Measurements from ENCODE around the gene SYTL5.

The SYTL5 gene

GRCh38 chrX:38028300-38028699 lies 21.9 kb downstream of the SYTL5 start:
- no peak for DNase-seq

- no peak for DNase-seq
Measured at GRCh38 chrX:38036466-38036865, 30.1 kb downstream of the SYTL5 start.

GRCh38 chrX:38038501-38038900 lies 32.1 kb downstream of the SYTL5 start:
- no peak for DNase-seq

- DNase-seq: no peak
Measured at GRCh38 chrX:38041237-38041636, 34.9 kb downstream of the SYTL5 start.

- DNase-seq: no peak
Measured at GRCh38 chrX:38044701-38045100, 38.3 kb downstream of the SYTL5 start.

- no peak for DNase-seq
Measured at GRCh38 chrX:38045538-38046096, 39.3 kb downstream of the SYTL5 start.

GRCh38 chrX:38048886-38049285 lies 42.5 kb downstream of the SYTL5 start:
- DNase-seq: no peak

- DNase-seq: no peak
Measured at GRCh38 chrX:38050806-38051205, 44.5 kb downstream of the SYTL5 start.

GRCh38 chrX:38052096-38052495 lies 45.7 kb downstream of the SYTL5 start:
- no peak for DNase-seq

GRCh38 chrX:38055170-38055847 lies 49.0 kb downstream of the SYTL5 start:
- DNase-seq: no peak

- no peak for DNase-seq
Measured at GRCh38 chrX:38060331-38060878, 54.1 kb downstream of the SYTL5 start.

- no peak for DNase-seq
Measured at GRCh38 chrX:38061335-38061734, 55.0 kb downstream of the SYTL5 start.

- DNase-seq: no peak
Measured at GRCh38 chrX:38066934-38067333, 60.6 kb downstream of the SYTL5 start.

- no peak for DNase-seq
Measured at GRCh38 chrX:38069273-38069672, 62.9 kb downstream of the SYTL5 start.

GRCh38 chrX:38069991-38070390 lies 63.6 kb downstream of the SYTL5 start:
- DNase-seq: no peak

- no peak for DNase-seq
Measured at GRCh38 chrX:38079463-38079862, 73.1 kb downstream of the SYTL5 start.

- DNase-seq: no peak
Measured at GRCh38 chrX:38080808-38081207, 74.5 kb downstream of the SYTL5 start.

- no peak for DNase-seq
Measured at GRCh38 chrX:38081909-38082308, 75.6 kb downstream of the SYTL5 start.

- no peak for DNase-seq
Measured at GRCh38 chrX:38082309-38082708, 76.0 kb downstream of the SYTL5 start.

GRCh38 chrX:38085813-38086212 lies 79.5 kb downstream of the SYTL5 start:
- no peak for DNase-seq

GRCh38 chrX:38086451-38087215 lies 80.3 kb downstream of the SYTL5 start:
- no peak for DNase-seq

GRCh38 chrX:38087594-38087993 lies 81.2 kb downstream of the SYTL5 start:
- DNase-seq: no peak

GRCh38 chrX:38089173-38089982 lies 83.0 kb downstream of the SYTL5 start:
- DNase-seq: no peak

All from right forelimb (tissue), 1 donor.